Measurements from ENCODE around the gene OASL. TPM values are rescaled to one million over a fixed set of nuclear protein-coding genes. Genes with fewer than 3 reads are reported as not detected.

Gene OASL, protein sequence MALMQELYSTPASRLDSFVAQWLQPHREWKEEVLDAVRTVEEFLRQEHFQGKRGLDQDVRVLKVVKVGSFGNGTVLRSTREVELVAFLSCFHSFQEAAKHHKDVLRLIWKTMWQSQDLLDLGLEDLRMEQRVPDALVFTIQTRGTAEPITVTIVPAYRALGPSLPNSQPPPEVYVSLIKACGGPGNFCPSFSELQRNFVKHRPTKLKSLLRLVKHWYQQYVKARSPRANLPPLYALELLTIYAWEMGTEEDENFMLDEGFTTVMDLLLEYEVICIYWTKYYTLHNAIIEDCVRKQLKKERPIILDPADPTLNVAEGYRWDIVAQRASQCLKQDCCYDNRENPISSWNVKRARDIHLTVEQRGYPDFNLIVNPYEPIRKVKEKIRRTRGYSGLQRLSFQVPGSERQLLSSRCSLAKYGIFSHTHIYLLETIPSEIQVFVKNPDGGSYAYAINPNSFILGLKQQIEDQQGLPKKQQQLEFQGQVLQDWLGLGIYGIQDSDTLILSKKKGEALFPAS
- total RNA-seq, result 0.79 and 7.9 TPM in 2 replicates

- Histone ChIP-seq H3K36me3 (ENCODE audit: control insufficient read depth, insufficient read depth, low read length) (no peaks in the 10 kb centered on the region), H3K27me3 (ENCODE audit: control insufficient read depth, insufficient read depth, low read length) (no peaks in the 10 kb centered on the region), H3K4me3 (ENCODE audit: low read depth, low read length) (peak within 1 kb of the TSS; percentile 18)
- peak; percentile 52 for DNase-seq (ENCODE audit: low read depth)
- FAIRE-seq, result no peak
- TF ChIP-seq, protein P1, sequence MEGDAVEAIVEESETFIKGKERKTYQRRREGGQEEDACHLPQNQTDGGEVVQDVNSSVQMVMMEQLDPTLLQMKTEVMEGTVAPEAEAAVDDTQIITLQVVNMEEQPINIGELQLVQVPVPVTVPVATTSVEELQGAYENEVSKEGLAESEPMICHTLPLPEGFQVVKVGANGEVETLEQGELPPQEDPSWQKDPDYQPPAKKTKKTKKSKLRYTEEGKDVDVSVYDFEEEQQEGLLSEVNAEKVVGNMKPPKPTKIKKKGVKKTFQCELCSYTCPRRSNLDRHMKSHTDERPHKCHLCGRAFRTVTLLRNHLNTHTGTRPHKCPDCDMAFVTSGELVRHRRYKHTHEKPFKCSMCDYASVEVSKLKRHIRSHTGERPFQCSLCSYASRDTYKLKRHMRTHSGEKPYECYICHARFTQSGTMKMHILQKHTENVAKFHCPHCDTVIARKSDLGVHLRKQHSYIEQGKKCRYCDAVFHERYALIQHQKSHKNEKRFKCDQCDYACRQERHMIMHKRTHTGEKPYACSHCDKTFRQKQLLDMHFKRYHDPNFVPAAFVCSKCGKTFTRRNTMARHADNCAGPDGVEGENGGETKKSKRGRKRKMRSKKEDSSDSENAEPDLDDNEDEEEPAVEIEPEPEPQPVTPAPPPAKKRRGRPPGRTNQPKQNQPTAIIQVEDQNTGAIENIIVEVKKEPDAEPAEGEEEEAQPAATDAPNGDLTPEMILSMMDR (IDR thresholded peaks at IDR 0.05; ENCODE audit: insufficient read depth, low read length, severe bottlenecking), result no peak
Measured at GRCh38 chr12:121038861-121039668, at the start of gene OASL. Gene OASL, minus strand, starts transcription at chr12:121039246. Its CDS starts 275 bp downstream, at chr12:121038971.

DNA sequence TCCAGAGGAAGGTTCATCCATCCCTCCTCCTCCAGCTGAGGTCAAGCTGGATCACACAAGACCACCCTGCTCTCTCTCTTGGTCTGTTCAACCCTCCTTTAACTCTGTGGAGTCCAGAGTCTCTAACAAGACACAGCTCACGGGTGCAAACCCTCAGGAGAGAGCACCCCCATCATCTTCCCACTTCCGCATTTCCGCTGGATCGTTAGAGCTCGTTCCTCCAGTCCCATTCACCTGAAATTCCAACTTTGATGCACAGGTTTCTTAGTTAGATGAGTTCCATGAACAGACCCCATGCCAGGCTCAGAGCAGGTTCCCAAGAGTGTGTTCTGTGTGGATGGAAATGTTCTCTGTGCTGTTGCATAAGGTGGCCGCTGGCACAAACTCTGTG is 49.1 kb upstream of the OASL start:
- Histone ChIP-seq H3K36me3 (ENCODE audit: control insufficient read depth, insufficient read depth, low read length) (no peaks in the 10 kb centered on the region), H3K27me3 (ENCODE audit: control insufficient read depth, insufficient read depth, low read length) (peaks cover 1% of the 10 kb centered on the region), H3K4me3 (ENCODE audit: low read depth, low read length) (no peak overlapping the region)
- no peak for DNase-seq (ENCODE audit: low read depth)
- TF ChIP-seq, protein P1 (IDR thresholded peaks at IDR 0.05; ENCODE audit: insufficient read depth, low read length, severe bottlenecking), result no peak
- FAIRE-seq, result no peak

- TF ChIP-seq, protein P1 (IDR thresholded peaks at IDR 0.05; ENCODE audit: insufficient read depth, low read length, severe bottlenecking), result no peak
- FAIRE-seq (no peak), DNase-seq (ENCODE audit: low read depth) (no peak)
- Histone ChIP-seq H3K4me3 (ENCODE audit: low read depth, low read length) (no peak overlapping the region), H3K36me3 (ENCODE audit: control insufficient read depth, insufficient read depth, low read length) (no peaks in the 10 kb centered on the region), H3K27me3 (ENCODE audit: control insufficient read depth, insufficient read depth, low read length) (peaks cover 1% of the 10 kb centered on the region)
Measured at GRCh38 chr12:121087467-121088194, 48.6 kb upstream of the OASL start.

- no peak for DNase-seq (ENCODE audit: low read depth)
- peak; percentile 60 for FAIRE-seq
- peaks cover 1% of the 10 kb centered on the region for H3K27me3 ChIP-seq (ENCODE audit: control insufficient read depth, insufficient read depth, low read length)
- TF ChIP-seq, protein P1 (IDR thresholded peaks at IDR 0.05; ENCODE audit: insufficient read depth, low read length, severe bottlenecking), result no peak
- H3K4me3 ChIP-seq (ENCODE audit: low read depth, low read length), result no peak overlapping the region
- H3K36me3 ChIP-seq (ENCODE audit: control insufficient read depth, insufficient read depth, low read length), result no peaks in the 10 kb centered on the region
Measured at GRCh38 chr12:121086781-121087295, 47.8 kb upstream of the OASL start.

DNA sequence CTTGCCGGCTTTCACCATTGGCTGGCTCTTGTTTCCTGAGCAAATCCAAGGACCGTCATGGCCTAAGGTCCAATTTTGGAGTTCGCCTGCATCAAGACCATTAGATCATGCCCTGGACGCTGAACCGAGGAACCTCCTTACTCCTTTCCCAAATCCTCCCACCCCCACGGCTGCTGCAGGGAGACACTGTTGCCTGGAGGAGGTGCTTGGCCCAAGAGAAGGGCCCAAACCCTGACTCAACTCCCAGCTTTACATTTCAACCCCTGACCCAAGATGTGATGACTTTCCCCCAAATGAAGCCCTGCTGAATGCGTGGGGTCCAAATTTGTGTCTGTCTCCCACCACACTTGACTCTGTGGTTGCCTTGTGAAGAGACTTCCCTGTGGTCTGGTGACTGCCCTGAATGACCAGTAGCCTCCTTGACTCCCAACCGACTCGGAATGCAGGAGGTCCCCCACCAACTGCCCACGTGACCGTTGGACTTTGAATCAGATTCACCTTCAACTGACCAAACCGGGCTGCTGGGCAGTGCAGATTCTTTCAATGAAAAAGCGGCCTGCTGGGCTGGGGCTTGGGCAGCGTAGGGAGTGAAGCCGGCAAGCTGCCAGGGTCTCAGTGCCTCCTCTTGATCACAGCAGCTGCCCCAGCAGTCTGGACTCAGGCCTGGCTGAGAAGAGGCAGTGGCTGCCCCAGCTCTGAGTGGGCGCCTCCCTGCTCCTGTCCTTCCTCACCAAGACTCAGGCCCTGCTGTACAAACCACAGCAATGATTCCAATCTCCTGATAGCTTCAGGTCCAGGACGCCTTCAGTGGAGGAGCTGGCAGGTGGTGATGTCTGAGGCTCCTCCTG is 46.7 kb upstream of the OASL start:
- Histone ChIP-seq H3K36me3 (ENCODE audit: control insufficient read depth, insufficient read depth, low read length) (no peaks in the 10 kb centered on the region), H3K27me3 (ENCODE audit: control insufficient read depth, insufficient read depth, low read length) (no peaks in the 10 kb centered on the region), H3K4me3 (ENCODE audit: low read depth, low read length) (no peak overlapping the region)
- no peak for FAIRE-seq
- DNase-seq (ENCODE audit: low read depth), result no peak
- TF ChIP-seq, protein P1 (IDR thresholded peaks at IDR 0.05; ENCODE audit: insufficient read depth, low read length, severe bottlenecking), result no peak
